K562 (cell line): ENCODE measurements around the gene POTEF. TPM values are rescaled to one million over a fixed set of nuclear protein-coding genes. Genes with fewer than 3 reads are reported as not detected.
"Not testable (repeated sequence)": the region's sequence is repeated elsewhere in the genome, so short reads cannot be mapped to it uniquely, and the experiment has no call there.

Source experiments
- ATAC-seq: fragments of 200-7000 bp; cut with Tn5 transposase; 3 replicates; pipeline ENCODE4 v1.9.1; 2020; ENCODE audit warnings: moderate library complexity
- Bru-seq: library from RNA; stranded (reverse); fragments of 400-500 nt; gene quantifications from one replicate; lab custom pipeline; 2021; lab: Mats Ljungman, UMichigan
- BruChase-seq, 2 experiments: library from RNA; stranded (reverse); fragments of 400-500 nt; gene quantifications; one replicate each; lab custom pipeline; 2021; lab: Mats Ljungman, UMichigan
- BruUV-seq: library from RNA; stranded (reverse); fragments of 400-500 nt; replicated peaks from 2 replicates; lab custom pipeline; 2021; lab: Mats Ljungman, UMichigan
- CTCF ChIA-PET: fragments of 300-600 bp; formaldehyde crosslinking; extraction: SDS; loops from one replicate; lab custom pipeline; 2021; ENCODE audit warnings: low intra/inter-chr PET ratio; lab: Yijun Ruan, JAX
- POLR2A ChIA-PET: fragments of 300-600, 350-650 bp; sonication (Branson Sonifier 250); formaldehyde crosslinking; extraction: SDS; loops from one replicate; lab custom pipeline; 2021; ENCODE audit warnings: antibody characterized with exemption, inconsistent platforms; lab: Yijun Ruan, JAX
- DNase-seq, 4 experiments: peaks; one replicate each; pipeline versions ENCODE4 v3.0.0 to v3.0.0-alpha.2; 2011 to 2018; ENCODE audit warnings: low spot score in 3 of 4, mixed read lengths in 3 of 4; ENCODE audit errors: extremely low read depth in 1 of 4
- FAIRE-seq: peaks from 2 replicates; lab custom pipeline; 2011; peaks lifted over from hg19 to GRCh38; lab: Jason Lieb, UNC
- H2AFZ ChIP-seq: 2 replicates; pipeline ENCODE4 v1.6.0; 2011; ENCODE audit warnings: low read depth, low read length, control low read depth, inconsistent platforms
- H3K27ac ChIP-seq: fragments of 200-600 bp; 3 replicates; pipeline ENCODE4 v1.8.0; 2011; ENCODE audit warnings: low read depth, mild to moderate bottlenecking, control low read depth, inconsistent platforms, low read length, moderate library complexity, mixed read lengths; ENCODE audit errors: extremely low read depth
- H3K27me3 ChIP-seq, 2 experiments: fragments of 300-600 bp in 1 of 2; 2 replicates in 1 of 2; 3 replicates in 1 of 2; pipeline versions ENCODE4 v1.6.0 to v1.8.0; 2011; ENCODE audit warnings: inconsistent platforms in 2 of 2, low read length in 2 of 2, mild to moderate bottlenecking in 1 of 2, mixed read lengths in 1 of 2, moderate library complexity in 1 of 2; ENCODE audit not compliant: control insufficient read depth in 2 of 2, insufficient read depth in 2 of 2
- H3K36me3 ChIP-seq: fragments of 300-600 bp; 3 replicates; pipeline ENCODE4 v1.8.0; 2011; ENCODE audit warnings: mild to moderate bottlenecking, low read length, inconsistent platforms; ENCODE audit not compliant: control insufficient read depth, insufficient read depth
- H3K4me1 ChIP-seq, 2 experiments: fragments of 200-600 bp in 1 of 2; replicated peaks in 1 of 2; 2 replicates in 1 of 2; 3 replicates in 1 of 2; pipeline versions ENCODE4 v1.5.1 to v1.8.0; 2011; ENCODE audit warnings: inconsistent platforms in 2 of 2, low read length in 2 of 2, mild to moderate bottlenecking in 1 of 2, mixed read lengths in 1 of 2, moderate library complexity in 1 of 2; ENCODE audit not compliant: control insufficient read depth in 2 of 2, insufficient read depth in 2 of 2
- H3K4me2 ChIP-seq: 2 replicates; pipeline ENCODE4 v1.6.1; 2011; ENCODE audit warnings: low read length, control low read depth, inconsistent platforms, mixed read lengths; ENCODE audit not compliant: insufficient read depth
- H3K4me3 ChIP-seq: fragments of 200-600 bp; sonication (generic), shearing (Covaris generic); 2 replicates; pipeline ENCODE4 v1.5.1; 2016; ENCODE audit warnings: control low read depth, inconsistent platforms
- H3K79me2 ChIP-seq: fragments of 200-600 bp; 3 replicates; pipeline ENCODE4 v1.8.0; 2011; ENCODE audit warnings: low read length, inconsistent platforms; ENCODE audit not compliant: control insufficient read depth, insufficient read depth
- H3K9ac ChIP-seq, 2 experiments: 2 replicates each; pipeline versions ENCODE4 v1.6.0 to v1.6.1; 2011; ENCODE audit warnings: low read depth in 2 of 2, low read length in 2 of 2, control low read depth in 1 of 2, inconsistent platforms in 1 of 2, mild to moderate bottlenecking in 1 of 2, mixed read lengths in 1 of 2; ENCODE audit not compliant: insufficient read depth in 1 of 2
- H3K9me1 ChIP-seq: one replicate; pipeline ENCODE4 v1.6.0; 2011; ENCODE audit warnings: inconsistent platforms, mild to moderate bottlenecking, low read length, moderate library complexity; ENCODE audit not compliant: control insufficient read depth, insufficient read depth
- H3K9me3 ChIP-seq: replicated peaks from 2 replicates; pipeline ENCODE4 v1.5.1; 2011; ENCODE audit warnings: low read depth, low read length, inconsistent platforms; ENCODE audit not compliant: control insufficient read depth, insufficient read depth
- H4K20me1 ChIP-seq: replicated peaks from 2 replicates; pipeline ENCODE4 v1.6.1; 2011; ENCODE audit warnings: low read length, inconsistent platforms, mixed read lengths; ENCODE audit not compliant: control insufficient read depth, insufficient read depth
- WGBS: fragments of 100-300 bp; shearing (Covaris generic); methylation state at CpG from one replicate; pipeline ENCODE4 v1.1.6; 2016; ENCODE audit warnings: low coverage, mixed read lengths; ENCODE audit not compliant: insufficient coverage; ENCODE audit errors: missing lambda C conversion rate; 5-methylcytosine and 5-hydroxymethylcytosine counted together
- in situ Hi-C: fragments of 300-500 bp; cut with MboI; formaldehyde crosslinking; loops from 4 replicates; pipeline ENCODE4 v1.15.0; 2018; ENCODE audit warnings: inconsistent platforms, mixed read lengths
- intact Hi-C: fragments of 100-400 bp; cut with micrococcal nuclease; formaldehyde crosslinking; loops from 2 replicates; pipeline ENCODE4 v1.14.2; 2022
- long read RNA-seq, 3 experiments: library from polyadenylated mRNA in 2 of 3; library from RNA in 1 of 3; unstranded in 2 of 3; stranded (forward) in 1 of 3; transcript quantifications; one replicate each; pipeline ENCODE4 v2.0.0, GENCODE V29; 2019 to 2022
- polyA minus RNA-seq, 3 experiments: library from RNA; depleted of rRNA, polyadenylated mRNA; stranded (reverse); fragments of >200 nt; gene quantifications; 2 replicates each; pipeline ENCODE4 v1.2.3, GENCODE V29; 2011
- polyA plus RNA-seq, 8 experiments: library from polyadenylated mRNA; depleted of rRNA in 4 of 8; stranded (reverse) in 5 of 8; unstranded in 3 of 8; fragments of >200 nt; fragmentation: Nextera tagmentation in 2 of 8; fragmentation: Illumina TruSeq in 1 of 8; extraction: Ambion mirVana in 2 of 8; extraction: Trizol in 1 of 8; gene quantifications; 2 replicates each; pipeline versions ENCODE4 v1.2.1 to v1.2.3, GENCODE V29; 2011 to 2014; ENCODE audit warnings: inconsistent platforms in 1 of 8, missing spikeins in 1 of 8
- total RNA-seq, 7 experiments: library from RNA; depleted of rRNA in 6 of 7; stranded (reverse); fragments of >200 nt in 6 of 7; fragmentation: Illumina TruSeq in 2 of 7; extraction: Trizol in 2 of 7; gene quantifications; 2 replicates each; pipeline versions ENCODE4 v1.2.1 to v1.2.3, GENCODE V29; 2011 to 2021; ENCODE audit warnings: low replicate concordance in 1 of 7

The POTEF gene
- total RNA-seq (2011; cell fraction: chromatin; rRNA removed; ENCODE audit: low replicate concordance): 6.4 and 10.3 TPM in 2 replicates
- 5.8 and 8.0 TPM in 2 replicates for total RNA-seq (2011; cell fraction: nucleolus; rRNA removed)
- 4.4 and 6.6 TPM in 2 replicates for total RNA-seq (2011; cell fraction: nucleoplasm; rRNA removed)
- total RNA-seq (2014; rRNA removed): 0.23 and 0.33 TPM in 2 replicates
- 0.38 and 0.51 TPM in 2 replicates for total RNA-seq (2014; rRNA removed; fragmentation: Illumina TruSeq; extraction: Trizol)
- total RNA-seq (2015; rRNA removed; fragmentation: Illumina TruSeq; extraction: Trizol): 0.33 and 0.41 TPM in 2 replicates
- total RNA-seq (2021): 2.1 and 2.2 TPM in 2 replicates
- 0.09 and 0.15 TPM in 2 replicates for polyA plus RNA-seq (2011; rRNA removed)
- 0.06 and 0.09 TPM in 2 replicates for polyA plus RNA-seq (2011; cell fraction: cytosol; rRNA removed)
- 0.90 and 2.3 TPM in 2 replicates for polyA plus RNA-seq (2011; cell fraction: nucleus; rRNA removed)
- 0.10 and 0.24 TPM in 2 replicates for polyA plus RNA-seq (2012)
- 0.25 and 0.26 TPM in 2 replicates for polyA plus RNA-seq (2014; fragmentation: Illumina TruSeq; extraction: Trizol)
- polyA plus RNA-seq (2014; fragmentation: Nextera tagmentation; extraction: Ambion mirVana): under 1 TPM in 1 of 2 experiments, not detected in 1; 0.04 TPM
- polyA plus RNA-seq (2014; rRNA removed): 0.18 and 0.28 TPM in 2 replicates
- polyA minus RNA-seq (2011; rRNA and poly(A)+ RNA removed): 0.57 and 0.74 TPM in 2 replicates
- 0.36 TPM in 1 of 2 replicates, not detected in the other for polyA minus RNA-seq (2011; cell fraction: cytosol; rRNA and poly(A)+ RNA removed)
- polyA minus RNA-seq (2011; cell fraction: nucleus; rRNA and poly(A)+ RNA removed): 4.0 and 4.8 TPM in 2 replicates
- Bru-seq, nascent RNA: percentile 34 among the genes with signal in this experiment
- percentile 41 among the genes with signal in this experiment for BruChase-seq, experiment 1, labeled RNA remaining after a 2-hour chase
- percentile 43 among the genes with signal in this experiment for BruChase-seq, experiment 2, labeled RNA remaining after a 6-hour chase
- long read RNA-seq, experiment 1: 0 reads
- long read RNA-seq, experiment 2: 0 reads
- long read RNA-seq, experiment 3: 0 reads

DNA sequence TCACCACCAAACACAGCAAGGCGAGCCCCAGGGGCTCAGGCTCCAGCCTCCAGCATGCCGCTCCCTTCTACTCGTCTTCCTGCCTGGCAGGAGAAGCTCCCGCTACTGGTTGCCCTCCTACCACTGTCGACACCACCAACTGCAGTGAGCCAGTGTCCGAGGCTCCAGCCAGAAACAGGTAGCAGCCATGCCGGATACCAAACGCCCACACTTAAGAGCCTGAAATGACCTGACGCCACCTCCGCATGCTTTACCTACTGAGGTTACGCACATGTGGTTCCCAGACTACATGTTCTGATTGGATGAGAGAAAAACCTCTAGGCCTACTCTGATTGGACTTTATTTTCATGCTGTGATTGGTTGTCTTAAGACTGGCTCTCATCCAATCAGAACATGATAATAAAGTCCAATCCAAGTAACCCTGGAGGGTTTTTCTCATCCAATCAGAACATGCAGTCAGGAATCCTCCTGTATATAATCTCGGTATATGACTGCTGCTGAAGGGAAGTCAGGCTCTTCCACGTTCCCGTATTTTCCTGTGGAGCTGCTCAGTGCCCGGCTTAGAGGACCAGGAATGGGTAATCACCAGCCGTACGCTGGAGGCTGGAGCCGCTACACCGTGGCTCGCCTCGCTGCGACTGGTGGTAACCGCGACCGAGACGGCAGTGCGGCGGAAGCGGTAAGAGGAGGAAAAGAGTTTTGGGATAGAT lies at the start of gene POTEF:
Gene POTEF (minus strand): TSS at position 103 of the 710 bp plus-strand sequence. CDS start 8,707 bp downstream, outside the sequence.
- CTCF ChIA-PET, in situ Hi-C loops, BruUV-seq, intact Hi-C loops, H3K27me3 ChIP-seq, H2AFZ ChIP-seq, H3K27ac ChIP-seq, POLR2A ChIA-PET, H3K4me1 ChIP-seq, H3K36me3 ChIP-seq, H4K20me1 ChIP-seq, H3K9me1 ChIP-seq, H3K9me3 ChIP-seq, DNase-seq: not testable (repeated sequence)
- Histone ChIP-seq H3K79me2 (peaks cover 27% of the 10 kb centered on the region), H3K9ac (peak within 1 kb of the TSS; percentile 38 to 52; a peak in 1 of 4 replicates), H3K4me2 (0 out of 2 replicates have a peak within 1 kb of the TSS, but pooled peaks have one; percentile 11), H3K4me3 (peak within 1 kb of the TSS; percentile 27)
- FAIRE-seq (peak; percentile 84), ATAC-seq (peak; percentile 74)
- 20% methylated on average over 13 of the region's 29 CpGs for WGBS

DNA sequence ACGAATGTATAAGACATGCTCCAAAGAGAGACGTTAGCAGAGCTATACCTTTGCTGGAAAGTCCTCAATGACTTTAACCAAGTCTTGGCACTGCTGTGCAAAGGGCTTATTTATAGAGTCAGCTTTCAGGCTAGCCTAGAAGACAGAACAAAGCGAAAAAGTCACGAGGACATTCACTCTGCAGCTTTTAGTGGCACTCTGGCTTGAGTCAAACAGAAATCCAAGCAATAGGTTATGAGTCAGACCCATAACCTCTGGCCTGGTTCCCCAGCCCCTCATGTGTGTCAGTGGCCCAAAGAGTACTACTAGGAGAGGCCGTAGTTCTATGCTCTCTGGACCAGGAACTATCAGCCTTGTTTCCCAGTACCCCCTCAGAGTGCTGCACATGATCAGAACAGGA lies 45.8 kb upstream of the POTEF start:
- Histone ChIP-seq H3K36me3 (peaks cover 84% of the 10 kb centered on the region; the same call in 2 of the 3 replicates), H3K4me1 (peaks cover 0 to 16% of the 10 kb centered on the region in 2 experiments; a peak in 3 of 5 replicates), H3K79me2 (peaks cover 39% of the 10 kb centered on the region)
- CTCF ChIA-PET, in situ Hi-C loops, H3K9me1 ChIP-seq, H3K27me3 ChIP-seq, H4K20me1 ChIP-seq, H3K9me3 ChIP-seq, H3K27ac ChIP-seq, DNase-seq, H2AFZ ChIP-seq, intact Hi-C loops, BruUV-seq, H3K9ac ChIP-seq, H3K4me3 ChIP-seq, ATAC-seq, H3K4me2 ChIP-seq: not testable (repeated sequence)
- 100% methylated on average over 3 of the region's 5 CpGs for WGBS
- POLR2A ChIA-PET: interaction anchor here (0.6 kb wide), 1 partner anchor 23 kb away, joined by 3 read pairs; no protein-coding TSS in a partner anchor
- FAIRE-seq: peak; percentile 29
